SK-N-MC (cell line): ENCODE measurements around the gene MEAF6.
"Not testable (repeated sequence)": the region's sequence is repeated elsewhere in the genome, so short reads cannot be mapped to it uniquely, and the experiment has no call there.

Source experiments
- DNase-seq: peaks from one replicate; pipeline ENCODE4 v3.0.0-alpha.2; 2011; ENCODE audit warnings: low read depth, low spot score
- H3K27ac ChIP-seq: fragments of 200-600 bp; sonication (generic); 2 replicates; pipeline ENCODE4 v1.5.1; 2016; ENCODE audit warnings: mixed run types
- H3K36me3 ChIP-seq: fragments of 200-600 bp; sonication (generic); 2 replicates; pipeline ENCODE4 v1.6.1; 2017; ENCODE audit warnings: antibody characterized with exemption, low read length, mixed read lengths; ENCODE audit not compliant: insufficient read depth
- H3K4me3 ChIP-seq: fragments of 200-600 bp; sonication (generic); 2 replicates; pipeline ENCODE4 v1.5.1; 2016
- H3K9ac ChIP-seq: fragments of 200-600 bp; sonication (generic); 2 replicates; pipeline ENCODE4 v1.8.0; 2017; ENCODE audit warnings: mixed run types, mixed read lengths; ENCODE audit not compliant: insufficient read length
- H3K9me3 ChIP-seq: fragments of 200-600 bp; sonication (generic); 2 replicates; pipeline ENCODE4 v1.6.1; 2017; ENCODE audit warnings: low read depth, mild to moderate bottlenecking, antibody characterized with exemption, low read length, moderate library complexity, mixed read lengths
- EZH2 ChIP-seq: fragments of 200-600 bp; sonication (generic); IDR thresholded peaks from one replicate; pipeline ENCODE4 v1.6.1; 2017; ENCODE audit warnings: antibody characterized with exemption
- FOXP2 ChIP-seq: optimal IDR thresholded peaks from 2 replicates; pipeline ENCODE3; 2011; ENCODE audit warnings: mild to moderate bottlenecking, moderate library complexity; ENCODE audit not compliant: insufficient read depth; ENCODE audit errors: extremely low read length, control extremely low read depth
- POLR2AphosphoS5 ChIP-seq: IDR thresholded peaks from 2 replicates; pipeline ENCODE4 v1.6.1; 2012; ENCODE audit warnings: mild to moderate bottlenecking, low read depth, low read length, borderline replicate concordance

Gene MEAF6

DNA sequence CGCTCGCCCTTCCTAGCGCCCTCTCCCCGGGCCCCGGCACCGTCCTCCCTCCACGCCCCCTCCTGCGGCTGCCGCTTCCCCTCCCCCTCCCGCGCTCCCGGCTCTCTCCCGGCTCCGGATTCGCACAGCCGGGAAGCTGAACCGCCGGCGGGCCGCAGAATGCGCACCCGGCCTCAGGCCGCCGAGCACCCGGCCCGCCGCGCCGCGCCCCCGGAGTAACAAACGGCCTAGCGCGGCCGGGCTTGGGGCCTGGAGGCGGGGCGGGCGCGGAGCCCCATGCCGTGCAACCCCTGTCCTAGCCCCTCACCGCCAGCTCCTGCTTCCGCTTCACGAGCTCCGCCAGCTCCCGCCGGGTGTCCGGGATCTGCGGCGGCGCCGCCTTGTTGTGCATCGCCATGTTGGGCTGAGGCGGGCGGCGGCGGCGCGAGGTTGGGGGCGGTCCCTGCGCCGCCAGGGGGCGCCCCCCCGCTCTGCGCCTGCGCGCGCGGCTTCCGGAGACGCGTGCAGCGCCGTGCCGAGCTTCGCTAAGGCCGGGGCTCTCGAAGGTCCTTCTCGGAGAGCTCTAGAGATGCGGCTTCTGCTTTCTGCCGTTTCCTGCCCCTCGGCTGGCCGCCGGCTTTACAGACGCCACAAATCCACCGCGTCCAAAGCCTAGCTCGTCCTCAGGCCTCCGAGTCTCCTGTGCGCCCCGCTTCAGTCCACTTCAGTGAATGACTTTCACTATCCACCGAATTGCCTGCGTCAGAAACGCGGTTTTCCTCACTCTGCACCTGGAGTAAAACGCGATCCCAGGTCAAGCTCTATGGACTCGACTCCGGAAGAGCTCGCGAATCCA, at the start of gene MEAF6:
Gene MEAF6 (minus strand): TSS at position 417 of the 835 bp plus-strand sequence. CDS start 20 bp downstream, at position 397.
- H3K36me3 ChIP-seq, result peaks cover 23% of the 10 kb centered on the region
- TF ChIP-seq EZH2 (no peak), POLR2AphosphoS5 (peak; percentile 88), FOXP2 (no peak)
- DNase-seq, result no peak
- H3K4me3 ChIP-seq, result peak within 1 kb of the TSS; percentile 83
- H3K27ac ChIP-seq, result no peak within 1 kb of the TSS
- no peaks in the 10 kb centered on the region for H3K9me3 ChIP-seq
- H3K9ac ChIP-seq, result peak within 1 kb of the TSS; percentile 78

DNA sequence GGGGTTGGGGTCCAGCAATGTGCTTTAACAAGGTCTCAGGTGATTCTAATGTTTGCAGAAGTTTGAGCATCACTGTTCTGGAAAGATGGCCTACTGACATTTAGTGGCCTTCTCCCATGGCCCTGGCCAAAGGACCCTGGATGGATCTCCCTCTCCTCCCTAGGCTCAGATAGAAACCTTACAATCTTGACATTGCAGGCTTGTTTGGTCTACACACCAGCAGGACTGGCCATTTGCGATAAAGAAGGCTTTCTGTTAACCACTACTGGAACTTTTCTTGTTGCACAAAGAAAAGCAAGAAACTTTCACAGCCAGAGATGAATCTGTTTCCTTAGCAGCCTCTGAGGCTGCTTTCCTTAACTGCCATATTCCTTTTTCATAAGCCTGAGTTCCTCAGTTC, 48.4 kb upstream of the MEAF6 start:
- TF ChIP-seq EZH2 (no peak), POLR2AphosphoS5 (no peak), FOXP2 (no peak)
- DNase-seq, result no peak
- Histone ChIP-seq H3K36me3 (peaks cover 35% of the 10 kb centered on the region), H3K27ac (peak overlapping the region; percentile 22), H3K9me3 (no peaks in the 10 kb centered on the region), H3K9ac (no peak overlapping the region), H3K4me3 (no peak overlapping the region)

DNA sequence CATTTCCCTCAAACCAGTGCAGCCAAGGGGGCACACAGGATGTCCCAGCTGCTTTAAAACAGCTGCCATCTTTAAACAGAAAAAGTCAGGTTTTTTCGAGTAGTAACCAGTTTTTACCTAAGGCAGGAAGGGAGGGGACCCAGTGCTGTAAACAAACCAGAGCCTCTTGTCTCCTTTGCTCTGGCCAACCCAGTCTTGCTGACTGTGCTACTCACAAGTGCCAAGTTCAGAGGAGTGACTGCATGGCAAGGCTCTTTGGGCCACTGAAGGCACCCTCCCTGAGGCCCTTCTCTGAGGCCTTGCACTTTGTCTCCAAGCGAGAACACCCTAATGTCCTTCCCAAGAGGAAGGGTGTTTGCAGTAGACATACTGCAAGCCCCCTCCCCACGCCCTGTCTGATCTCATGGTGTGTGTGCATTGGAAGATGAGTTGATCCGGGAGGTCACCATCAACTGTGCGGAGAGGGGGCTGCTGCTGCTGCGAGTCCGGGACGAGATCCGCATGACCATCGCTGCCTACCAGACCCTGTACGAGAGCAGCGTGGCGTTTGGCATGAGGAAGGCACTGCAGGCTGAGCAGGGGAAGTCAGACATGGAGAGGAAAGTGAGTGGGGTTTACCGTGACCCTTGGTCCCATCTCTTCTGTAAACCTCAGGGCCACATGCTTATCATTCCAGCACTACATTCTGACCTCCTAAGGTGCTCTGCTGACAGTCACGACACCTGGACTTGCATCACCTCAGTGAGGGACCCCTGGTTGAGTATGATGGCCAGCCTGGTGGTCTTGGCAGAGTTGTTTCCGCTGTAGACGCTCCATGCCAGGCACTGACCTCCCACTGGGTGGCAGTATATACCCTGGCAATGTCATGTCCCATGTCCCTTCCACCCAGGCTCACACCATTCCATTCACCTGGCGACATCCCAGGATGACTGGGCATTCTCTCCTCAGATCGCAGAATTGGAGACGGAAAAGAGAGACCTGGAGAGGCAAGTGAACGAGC, 46.9 kb upstream of the MEAF6 start:
- Histone ChIP-seq H3K36me3 (peaks cover 19% of the 10 kb centered on the region), H3K9me3 (no peaks in the 10 kb centered on the region), H3K27ac (no peak overlapping the region), H3K4me3 (no peak overlapping the region), H3K9ac (no peak overlapping the region)
- no peak; the same call in 1 of the 2 replicates for TF ChIP-seq POLR2AphosphoS5
- TF ChIP-seq FOXP2, result no peak
- TF ChIP-seq EZH2, result no peak
- no peak for DNase-seq

DNA sequence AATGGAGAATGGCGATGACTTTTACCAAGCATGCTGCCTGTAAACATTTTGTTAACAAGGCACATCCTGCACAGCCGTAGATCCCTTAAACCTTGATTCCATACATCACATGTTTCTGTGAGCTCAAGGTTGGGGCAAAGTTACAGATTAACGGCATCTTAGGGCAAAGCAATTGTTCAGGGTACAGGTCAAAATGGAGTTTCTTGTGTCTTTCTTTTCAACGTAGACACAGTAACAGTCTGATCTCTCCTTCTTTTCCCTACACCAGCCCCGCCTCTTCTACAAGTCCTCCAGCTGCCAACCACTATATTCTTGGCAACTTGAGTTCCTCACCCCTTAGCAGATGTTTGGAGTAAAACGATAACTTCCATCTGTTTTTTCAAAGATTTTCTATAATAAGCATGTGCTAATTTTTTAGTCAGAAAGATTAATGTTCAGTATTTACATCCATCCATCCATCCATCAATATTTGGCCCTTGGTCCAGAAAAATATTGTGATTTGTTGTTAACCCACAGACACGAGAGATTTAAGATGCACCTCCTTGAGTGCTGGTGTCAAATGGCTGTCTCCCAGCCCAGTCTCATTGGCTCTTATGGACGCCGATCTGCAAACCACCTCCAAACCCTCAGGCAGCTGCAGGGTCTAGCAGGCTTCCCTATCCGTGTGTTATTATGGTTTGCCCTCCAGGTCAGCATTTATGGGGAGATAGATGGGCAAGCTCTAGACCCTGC, 46.0 kb upstream of the MEAF6 start:
- Histone ChIP-seq H3K9ac (no peak overlapping the region), H3K4me3 (no peak overlapping the region), H3K36me3 (peaks cover 11% of the 10 kb centered on the region), H3K9me3 (no peaks in the 10 kb centered on the region), H3K27ac (no peak overlapping the region)
- no peak for DNase-seq
- TF ChIP-seq FOXP2 (no peak), POLR2AphosphoS5 (no peak), EZH2 (no peak)

DNA sequence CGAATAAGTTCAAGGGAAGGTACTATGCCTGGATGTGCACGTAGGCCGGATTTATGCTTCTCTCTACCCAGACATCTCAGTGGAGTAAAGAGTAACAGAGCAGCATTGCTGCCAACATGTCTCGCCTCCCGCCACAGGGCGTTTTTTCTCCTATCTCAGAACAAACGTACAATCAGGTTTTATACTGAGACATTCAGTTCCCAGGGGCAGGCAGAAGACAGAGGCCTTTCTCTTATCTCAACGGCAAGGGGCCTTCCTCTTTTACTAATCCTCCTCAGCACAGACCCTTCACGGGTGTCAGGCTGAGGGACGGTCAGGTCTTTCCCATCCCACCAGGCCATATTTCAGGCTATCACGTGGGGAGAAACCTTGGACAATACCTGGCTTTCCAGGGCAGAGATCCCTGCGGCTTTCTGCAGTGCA, 45.4 kb upstream of the MEAF6 start:
- not testable (repeated sequence) for H3K27ac ChIP-seq, H3K36me3 ChIP-seq, DNase-seq, H3K4me3 ChIP-seq, H3K9ac ChIP-seq, H3K9me3 ChIP-seq

DNA sequence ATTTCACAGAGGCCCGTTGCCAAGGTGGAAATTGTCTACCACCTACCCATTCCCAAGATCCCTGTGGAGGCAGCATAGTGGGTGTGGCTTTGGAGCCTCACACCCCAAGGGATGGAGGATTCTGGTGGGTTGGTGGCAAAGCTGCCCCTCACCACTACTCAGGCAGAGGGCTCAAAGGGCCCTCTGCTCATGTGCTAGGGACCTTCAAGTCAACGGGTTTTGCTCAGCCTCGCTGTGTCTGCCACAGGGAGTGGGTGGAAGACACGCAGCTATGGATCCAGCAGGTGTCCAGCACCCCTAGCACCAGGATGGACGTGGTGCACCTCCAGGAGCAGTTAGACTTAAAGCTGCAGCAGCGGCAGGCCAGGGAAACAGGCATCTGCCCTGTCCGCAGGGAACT, 44.5 kb upstream of the MEAF6 start:
- H3K9ac ChIP-seq, result no peak overlapping the region
- no peak overlapping the region for H3K4me3 ChIP-seq
- no peak overlapping the region for H3K27ac ChIP-seq
- no peak for TF ChIP-seq FOXP2
- no peak for TF ChIP-seq EZH2
- no peak for TF ChIP-seq POLR2AphosphoS5
- H3K9me3 ChIP-seq, result peaks cover 3% of the 10 kb centered on the region; the same call in 1 of the 2 replicates
- DNase-seq, result no peak
- H3K36me3 ChIP-seq, result no peaks in the 10 kb centered on the region

DNA sequence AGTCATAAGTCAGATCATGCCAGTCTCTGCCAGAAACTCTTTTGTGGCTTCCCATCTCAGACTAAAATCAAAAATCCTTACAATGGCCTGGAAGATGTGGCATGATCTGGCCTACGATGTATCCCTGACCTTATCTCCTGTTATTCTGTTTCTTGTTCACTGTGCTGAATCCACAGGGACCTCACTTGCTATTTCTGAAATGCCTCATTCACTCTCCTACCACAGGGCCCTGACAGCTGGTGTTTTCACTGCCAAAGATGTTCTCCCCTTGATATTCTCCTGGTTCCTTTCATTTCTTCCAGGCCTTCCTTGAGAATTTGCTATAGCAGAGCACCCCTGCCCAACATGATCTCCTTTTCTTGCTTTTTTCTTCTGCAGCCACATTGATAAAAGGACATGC, 43.8 kb upstream of the MEAF6 start:
- TF ChIP-seq POLR2AphosphoS5 (no peak), EZH2 (no peak), FOXP2 (no peak)
- no peak for DNase-seq
- Histone ChIP-seq H3K9ac (no peak overlapping the region), H3K4me3 (no peak overlapping the region), H3K27ac (no peak overlapping the region), H3K36me3 (no peaks in the 10 kb centered on the region), H3K9me3 (peaks cover 3% of the 10 kb centered on the region; the same call in 1 of the 2 replicates)

DNA sequence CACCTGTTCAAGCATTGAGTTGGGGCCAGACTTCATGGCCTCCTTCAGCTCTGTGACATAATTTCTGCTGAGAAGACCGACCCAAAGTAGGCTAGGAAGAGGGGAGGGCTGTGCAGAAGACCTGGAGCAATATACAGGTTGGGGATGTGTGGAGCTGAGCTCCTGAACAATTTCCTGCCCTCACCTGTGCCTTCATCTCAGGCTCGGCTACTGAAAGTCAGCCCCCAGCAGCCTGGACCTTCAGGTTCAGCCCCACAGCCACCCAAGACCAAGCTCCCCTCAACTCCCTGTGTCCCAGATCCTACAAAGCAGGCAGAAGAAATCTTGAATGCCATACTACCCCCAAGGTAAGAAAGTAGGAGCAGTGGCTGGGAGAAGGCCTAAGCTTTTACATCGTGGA, 42.8 kb upstream of the MEAF6 start:
- DNase-seq, result no peak
- no peak for TF ChIP-seq POLR2AphosphoS5
- TF ChIP-seq EZH2, result no peak
- no peak for TF ChIP-seq FOXP2
- peaks cover 2% of the 10 kb centered on the region; the same call in 1 of the 2 replicates for H3K36me3 ChIP-seq
- no peak overlapping the region for H3K27ac ChIP-seq
- H3K9ac ChIP-seq, result no peak overlapping the region
- H3K4me3 ChIP-seq, result no peak overlapping the region
- H3K9me3 ChIP-seq, result peaks cover 3% of the 10 kb centered on the region; the same call in 1 of the 2 replicates
